Cerebellar nuclear complex (tissue), 1 donor: Measurements from ENCODE around the gene NANS.
"Not testable (repeated sequence)": the region's sequence is repeated elsewhere in the genome, so short reads cannot be mapped to it uniquely, and the experiment has no call there.

Source experiments
- DNase-seq, 2 experiments: peaks; one replicate each; lab custom pipeline; 2025; lab: John Stamatoyannopoulos, UW

The NANS gene

DNA sequence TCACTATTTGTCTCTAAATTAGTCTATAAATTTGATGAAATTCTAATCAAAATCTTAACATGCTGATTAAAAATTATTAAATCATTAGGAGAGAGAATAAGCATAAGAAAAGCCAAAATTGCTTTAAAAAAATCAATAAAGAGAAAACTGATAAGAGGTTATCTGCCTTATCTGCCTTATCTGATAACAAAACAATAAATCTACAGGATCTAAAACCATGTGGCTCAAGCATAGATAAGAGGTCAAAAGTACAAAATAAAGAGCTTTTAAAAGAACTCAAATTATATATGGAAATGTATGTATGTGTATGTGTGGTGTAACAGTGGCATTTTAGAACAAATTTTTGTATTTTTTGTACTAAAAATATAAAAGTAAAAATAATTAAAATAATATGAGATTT is 43.9 kb downstream of the NANS start:
- no peak for DNase-seq

DNA sequence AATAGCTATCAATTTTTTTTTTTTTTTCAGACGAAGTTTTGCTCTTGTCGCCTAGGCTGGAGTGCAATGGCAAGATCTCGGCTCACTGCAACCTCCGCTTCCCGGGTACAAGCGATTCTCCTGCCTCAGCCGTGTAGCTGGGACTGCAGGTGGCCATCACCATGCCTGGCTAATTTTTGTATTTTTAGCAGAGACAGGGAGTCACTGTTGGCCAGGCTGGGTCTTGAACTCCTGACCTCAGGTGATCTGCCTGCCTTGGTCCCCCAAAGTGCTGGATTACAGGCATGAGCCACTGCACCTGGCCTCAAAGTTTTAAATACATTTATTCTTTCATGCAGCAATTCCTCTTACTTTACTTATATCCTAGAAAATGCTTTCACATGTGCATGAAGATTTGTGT is 44.9 kb downstream of the NANS start:
- DNase-seq = no peak

DNA sequence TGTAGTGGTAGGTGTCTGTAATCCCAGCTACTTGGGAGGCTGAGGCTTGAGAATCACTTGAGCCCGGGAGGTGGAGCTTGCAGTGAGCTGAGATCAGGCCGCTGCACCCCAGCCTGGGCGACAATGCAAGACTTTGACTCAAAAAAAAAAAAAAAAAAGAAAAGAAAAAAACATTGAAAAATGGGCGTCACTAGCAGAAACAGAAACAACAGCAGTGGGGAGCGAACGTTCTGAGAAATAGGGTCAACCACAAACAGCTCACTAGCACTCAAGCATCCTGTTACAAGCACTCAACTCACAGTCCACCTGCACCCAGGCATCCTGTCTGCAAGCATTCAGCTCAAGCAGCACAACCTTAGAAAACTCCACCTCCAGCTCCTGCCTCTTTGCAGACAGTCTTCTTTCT is 45.3 kb downstream of the NANS start:
- no peak for DNase-seq

DNA sequence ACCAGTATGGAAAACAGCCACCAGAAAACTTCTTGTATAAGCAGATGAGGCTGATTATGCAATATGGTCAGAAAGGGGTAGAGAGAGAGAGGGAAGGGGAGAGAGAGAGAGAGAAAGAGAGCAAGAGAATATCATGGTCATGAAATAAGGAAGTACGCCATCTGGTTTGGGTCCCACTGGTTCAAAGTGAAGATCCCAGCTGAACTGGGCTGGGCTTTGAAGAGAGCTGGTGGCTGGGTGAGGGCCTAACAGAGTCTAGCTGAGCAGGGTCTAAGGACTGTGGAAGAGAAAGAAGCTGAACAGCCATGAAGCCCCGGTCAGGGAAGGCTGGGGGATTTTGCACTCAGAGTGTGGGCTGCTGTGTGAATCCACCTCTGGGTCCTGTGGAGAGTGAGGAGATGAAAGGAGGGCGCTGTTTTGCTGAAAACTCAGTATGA is 47.9 kb downstream of the NANS start:
- no peak for DNase-seq

DNA sequence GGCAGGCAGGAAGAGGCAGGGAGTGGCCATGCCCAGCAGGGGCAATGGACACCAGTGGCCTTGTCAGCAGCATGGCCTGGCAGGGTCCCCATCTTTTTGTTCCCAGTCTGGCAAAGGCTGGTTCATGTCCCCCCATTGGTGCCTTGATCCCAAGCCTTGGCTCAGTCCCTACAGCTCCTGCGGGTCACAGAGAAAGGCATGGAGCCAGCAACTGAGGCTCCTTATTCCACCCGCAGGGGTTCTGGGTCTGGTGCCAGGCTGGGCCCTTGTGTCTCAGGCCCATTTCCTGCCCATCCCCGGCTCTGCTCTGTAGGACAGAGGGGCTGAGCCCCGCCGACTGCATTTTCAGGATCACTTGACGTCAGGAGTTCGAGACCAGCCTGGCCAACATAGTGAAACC is 48.5 kb downstream of the NANS start:
- DNase-seq = no peak

DNA sequence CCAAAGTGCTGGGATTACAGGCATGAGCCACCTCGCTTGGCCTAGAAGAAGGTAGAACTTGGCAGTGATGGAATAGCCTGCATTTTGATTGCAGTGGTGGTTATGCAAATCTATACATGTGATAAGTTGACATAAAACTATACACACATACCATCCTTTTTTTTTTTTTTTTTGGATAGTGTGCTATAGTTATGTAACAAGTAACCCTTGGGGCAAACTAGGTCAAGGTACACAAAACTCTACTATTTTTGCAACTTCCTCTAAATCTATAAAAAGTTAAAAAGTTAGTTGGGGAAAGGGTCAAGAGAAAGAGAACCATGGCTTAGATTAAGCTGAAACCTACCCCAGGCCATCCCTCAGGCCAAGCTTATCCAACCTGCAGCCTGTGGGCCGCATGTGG is 51.4 kb downstream of the NANS start:
- DNase-seq = no peak

DNA sequence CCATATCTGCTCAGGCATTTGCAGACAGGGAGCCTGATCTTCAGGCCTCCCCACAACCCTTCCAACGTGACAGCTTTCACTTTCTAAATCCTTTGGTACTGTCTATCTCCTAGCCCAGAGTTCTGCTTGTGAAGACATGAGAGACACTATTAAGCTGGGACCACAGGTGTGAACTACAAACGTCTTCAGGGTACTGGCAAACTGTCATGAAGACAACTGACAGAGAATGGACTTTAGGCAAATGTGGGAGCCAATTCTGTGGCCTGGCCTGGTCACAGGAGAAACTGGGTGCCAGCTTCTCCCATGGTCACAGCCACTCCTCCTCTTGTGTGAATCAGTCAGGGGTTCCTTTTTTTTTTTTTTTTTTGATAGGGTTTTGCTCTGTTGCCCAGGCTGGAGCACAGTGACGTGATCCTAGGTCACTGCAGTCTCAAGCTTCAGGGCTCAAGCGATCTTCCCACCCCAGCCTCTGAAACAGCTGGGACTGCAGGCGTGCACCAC is 52.0 kb downstream of the NANS start:
- no peak for DNase-seq

DNA sequence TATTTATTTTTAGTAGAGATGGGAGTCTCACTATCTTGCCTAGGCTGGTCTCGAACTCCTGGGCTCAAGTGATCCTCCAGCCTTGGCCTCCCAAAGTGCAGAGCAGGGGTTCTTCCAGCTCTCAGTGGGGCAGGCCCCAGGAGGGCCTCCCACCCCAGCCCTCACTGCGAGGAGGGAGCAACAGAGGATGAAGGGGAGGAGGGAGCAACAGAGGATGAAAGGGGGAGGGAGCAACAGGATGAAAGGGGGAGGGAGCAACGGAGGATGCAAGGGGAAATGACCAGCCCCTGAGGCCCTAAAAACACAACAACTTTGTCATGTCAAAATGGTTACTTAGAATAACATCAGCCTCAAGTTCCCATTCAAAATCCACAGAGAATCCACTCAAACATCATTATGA is 52.5 kb downstream of the NANS start:
- no peak for DNase-seq

DNA sequence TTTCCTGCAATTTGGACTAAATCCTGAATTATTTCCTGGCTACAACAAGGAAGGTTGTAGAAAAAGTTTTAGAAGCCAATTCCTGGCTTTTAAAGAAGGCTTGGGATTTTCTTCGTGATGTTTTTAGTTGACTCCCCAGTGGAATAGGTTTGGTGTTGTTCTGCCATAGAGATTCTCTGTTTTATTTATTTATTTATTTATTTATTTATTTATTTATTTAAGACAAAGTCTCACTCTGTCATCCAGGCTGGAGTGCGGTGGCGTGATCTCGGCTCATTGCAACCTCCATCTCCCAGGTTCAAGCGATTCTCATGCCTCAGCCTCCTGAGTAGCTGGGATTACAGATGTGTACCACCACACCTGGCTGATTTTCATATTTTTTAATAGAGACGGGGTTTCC is 60.6 kb downstream of the NANS start:
- DNase-seq = not testable (repeated sequence)

DNA sequence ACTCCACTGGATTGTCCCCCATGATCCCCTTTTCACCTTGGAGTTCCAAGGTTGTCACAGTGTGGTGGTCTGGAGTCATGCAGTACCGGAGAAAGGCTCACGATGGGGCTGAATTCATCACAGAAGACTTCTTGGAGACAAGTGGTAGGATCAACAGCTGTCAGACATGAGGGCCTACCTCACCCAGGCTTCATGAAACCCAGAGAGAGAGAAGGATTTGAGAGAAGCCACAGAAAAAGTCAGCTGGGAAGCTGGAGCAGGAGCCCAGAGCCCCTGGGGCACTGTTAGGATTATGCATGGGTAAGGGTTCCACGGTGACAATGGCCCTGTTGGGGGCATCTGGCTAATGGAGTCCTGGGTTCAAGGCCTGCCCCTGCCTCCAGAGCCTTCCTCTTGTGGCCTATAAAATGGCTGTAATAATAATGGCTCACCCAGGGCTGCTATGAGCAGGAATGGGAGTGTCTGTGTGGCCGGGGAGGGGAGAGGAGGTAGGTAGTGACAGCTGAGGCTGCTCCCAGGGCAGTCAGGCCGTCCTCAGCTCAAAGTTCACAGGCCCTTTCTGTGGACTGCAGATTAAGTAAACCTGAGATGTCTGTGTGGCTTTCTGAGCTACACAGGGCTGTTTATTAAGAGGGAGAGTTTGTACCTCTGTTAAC is 61.6 kb downstream of the NANS start:
- DNase-seq = no peak

DNA sequence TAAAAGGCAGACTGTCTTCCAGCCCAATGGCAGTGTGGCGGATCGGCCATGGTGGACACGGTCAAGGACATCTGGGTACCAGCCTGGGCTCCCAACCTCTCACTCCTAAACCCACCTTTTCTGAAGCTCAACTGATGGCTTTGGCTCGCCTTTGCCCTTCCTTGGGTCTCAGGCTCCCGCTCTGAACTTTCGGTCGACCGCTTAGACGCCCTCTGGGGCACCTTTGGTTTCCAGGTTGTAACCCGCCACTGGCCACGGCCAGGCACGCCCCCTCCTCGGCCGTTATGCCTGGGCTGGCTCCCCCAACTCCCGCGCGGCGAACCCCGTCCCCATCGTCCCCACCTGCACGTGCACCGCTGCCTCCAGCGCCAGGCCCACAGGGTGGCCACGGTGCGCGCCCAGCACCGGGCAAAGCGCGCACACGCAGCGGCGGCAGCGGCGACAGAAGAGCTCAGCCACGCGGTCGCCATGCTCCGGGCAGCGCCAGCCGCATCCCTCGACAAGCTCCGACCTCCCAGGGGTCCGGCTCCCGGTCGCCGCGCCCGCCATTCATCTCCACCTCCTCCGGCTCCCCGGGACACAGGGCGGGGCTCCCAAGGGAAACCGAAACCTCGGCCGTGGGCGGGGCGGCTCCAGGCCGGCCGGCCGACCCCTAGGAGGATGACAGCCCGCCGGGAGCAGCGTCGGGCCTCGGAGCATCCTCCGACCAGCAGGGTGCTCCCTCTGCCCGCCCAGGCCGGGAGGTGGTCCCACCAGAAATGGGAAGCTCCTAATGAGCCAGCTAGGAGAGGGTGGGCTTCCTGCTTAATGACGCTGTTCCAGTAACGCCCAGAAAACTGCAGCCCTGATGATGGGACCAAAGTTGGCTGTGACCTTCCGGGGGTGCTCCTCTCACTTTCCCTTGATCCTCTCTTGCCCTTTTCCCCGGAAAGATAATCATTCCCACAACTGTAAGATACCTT is 62.4 kb downstream of the NANS start, which contains the start of gene TRIM14:
Gene TRIM14, minus strand, starts transcription at position 583 of the 962 bp plus-strand sequence. Its CDS starts 34 bp downstream, at position 549.
- DNase-seq = no peak

DNA sequence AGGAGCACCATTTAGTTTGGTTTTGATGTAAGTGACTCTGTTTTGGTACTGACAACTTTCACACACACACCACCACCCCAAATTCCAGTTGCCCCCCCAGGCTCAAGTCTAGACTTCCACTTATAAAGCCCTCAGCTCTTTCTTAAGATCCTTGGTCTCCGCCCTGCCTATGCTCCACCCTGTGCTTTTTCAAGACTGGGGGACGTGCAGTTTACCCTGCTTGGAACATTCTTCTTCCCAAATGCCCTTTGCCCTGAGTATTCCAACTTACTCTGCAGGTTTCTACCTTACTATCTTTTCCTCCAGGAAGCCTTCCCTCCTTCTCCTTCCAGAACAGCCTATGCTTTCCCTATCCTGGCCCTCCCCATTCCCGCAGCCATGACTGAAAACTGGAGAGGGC is 63.9 kb downstream of the NANS start:
- DNase-seq = no peak

DNA sequence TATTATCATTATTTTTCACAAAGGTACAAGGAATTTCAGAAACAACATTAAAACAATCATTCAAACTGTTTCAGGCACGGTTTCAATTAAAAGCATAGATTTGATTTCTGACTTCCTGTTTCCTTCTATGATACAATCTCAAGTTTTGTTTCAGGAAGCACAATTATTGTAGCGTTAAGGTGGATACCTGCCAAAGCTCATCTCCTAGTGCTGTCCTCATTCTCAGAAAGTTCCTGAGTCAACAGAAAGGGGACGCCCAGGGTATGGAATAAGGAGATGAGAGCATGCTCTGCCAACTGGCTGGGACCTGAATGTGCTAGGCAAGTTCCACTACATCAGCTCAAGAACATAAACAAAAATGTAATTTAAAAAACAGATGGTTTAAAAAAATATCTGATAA is 64.5 kb downstream of the NANS start:
- no peak for DNase-seq

DNA sequence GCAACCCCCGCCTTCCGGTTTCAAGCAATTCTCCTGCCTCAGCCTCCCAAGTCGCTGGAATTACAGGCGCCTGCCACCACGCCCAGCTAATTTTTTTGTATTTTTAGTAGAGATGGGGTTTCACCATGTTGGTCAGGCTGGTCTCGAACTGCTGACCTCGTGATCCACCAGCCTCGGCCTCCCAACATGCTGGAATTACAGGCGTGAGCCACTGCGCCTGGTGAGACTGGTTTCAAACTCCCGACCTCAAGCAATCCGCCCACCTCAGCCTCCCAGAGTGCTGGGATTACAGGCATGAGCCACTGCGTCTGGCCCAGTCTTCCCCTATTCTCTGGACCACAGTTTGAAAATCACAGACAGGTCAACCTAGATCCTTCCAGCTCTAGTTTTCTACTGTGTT is 67.6 kb downstream of the NANS start:
- not testable (repeated sequence) for DNase-seq

DNA sequence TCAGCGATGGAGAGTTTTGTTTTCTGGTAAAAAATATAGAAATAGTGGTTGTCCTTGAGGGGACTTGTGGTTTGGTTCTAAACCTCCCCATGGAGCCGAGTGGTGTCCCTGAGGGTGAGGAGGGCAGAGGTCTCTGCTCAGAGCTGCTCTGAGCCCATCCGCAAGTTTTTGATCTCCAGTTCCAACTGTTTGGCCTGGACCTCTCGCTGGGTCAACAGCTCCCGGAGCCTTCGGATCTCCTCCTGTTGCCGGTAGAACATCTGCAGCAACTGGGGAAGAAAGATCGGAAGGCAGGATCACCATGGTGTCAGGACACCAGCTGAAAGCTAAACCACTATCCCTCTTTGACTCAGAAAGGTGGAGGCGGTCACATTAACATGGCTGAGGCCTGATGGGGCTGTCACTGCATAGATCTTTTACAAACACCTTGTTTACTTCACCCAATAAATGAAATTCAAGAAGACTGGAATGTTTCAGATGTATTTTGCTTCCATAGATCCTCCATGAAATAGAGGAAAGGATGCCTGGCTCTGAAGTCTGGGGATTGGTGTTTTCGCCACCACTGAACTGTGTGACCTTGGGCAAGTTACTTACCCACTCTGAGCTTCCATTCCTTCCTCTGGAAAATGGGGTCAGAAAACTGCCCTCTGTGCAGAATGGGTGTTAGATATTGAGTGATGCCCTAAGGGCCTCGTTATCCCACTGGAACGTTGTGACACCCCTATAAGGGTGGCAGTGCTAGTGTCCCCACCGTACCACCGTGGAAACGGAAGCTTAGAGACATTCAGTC is 68.3 kb downstream of the NANS start:
- no peak for DNase-seq

DNA sequence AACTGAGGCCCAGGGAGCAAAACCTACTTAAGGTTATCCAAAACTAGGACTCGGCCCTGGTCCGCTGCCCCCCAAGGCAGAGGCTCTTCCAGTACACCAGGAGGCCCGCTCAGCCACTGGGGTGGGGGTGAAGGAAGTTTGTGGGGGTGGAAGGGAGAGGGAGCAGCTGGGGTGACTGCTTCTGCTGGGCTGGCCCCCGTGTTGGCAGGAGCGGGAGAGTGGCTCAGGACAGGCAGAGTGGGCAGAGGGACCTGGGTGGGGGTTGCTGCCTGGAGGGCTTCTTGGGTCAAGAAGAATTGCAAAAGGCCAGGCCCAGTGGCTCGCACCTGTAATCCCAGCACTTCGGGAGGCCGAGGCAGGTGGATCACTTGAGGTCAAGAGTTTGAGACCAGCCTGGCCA is 70.7 kb downstream of the NANS start:
- no peak for DNase-seq

DNA sequence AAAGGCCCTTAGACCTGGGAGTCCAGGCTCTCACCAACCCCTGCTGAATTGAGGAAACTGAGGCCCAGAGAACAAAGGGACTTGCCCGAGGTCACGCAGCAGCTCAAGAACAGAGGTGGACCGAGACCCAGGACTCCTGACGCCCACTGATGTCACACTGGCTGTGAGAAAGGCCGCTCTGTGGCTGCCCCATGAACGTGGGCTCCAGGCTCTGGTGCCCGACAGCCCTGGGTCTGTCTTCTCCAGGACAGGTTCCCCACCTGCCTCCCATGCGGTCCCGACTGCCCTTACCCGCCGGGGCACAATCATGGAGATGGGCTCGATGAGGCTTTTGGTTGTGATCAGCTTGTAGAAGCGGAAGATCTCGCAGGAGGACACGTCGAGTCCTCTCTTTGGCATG is 71.8 kb downstream of the NANS start:
- no peak for DNase-seq

DNA sequence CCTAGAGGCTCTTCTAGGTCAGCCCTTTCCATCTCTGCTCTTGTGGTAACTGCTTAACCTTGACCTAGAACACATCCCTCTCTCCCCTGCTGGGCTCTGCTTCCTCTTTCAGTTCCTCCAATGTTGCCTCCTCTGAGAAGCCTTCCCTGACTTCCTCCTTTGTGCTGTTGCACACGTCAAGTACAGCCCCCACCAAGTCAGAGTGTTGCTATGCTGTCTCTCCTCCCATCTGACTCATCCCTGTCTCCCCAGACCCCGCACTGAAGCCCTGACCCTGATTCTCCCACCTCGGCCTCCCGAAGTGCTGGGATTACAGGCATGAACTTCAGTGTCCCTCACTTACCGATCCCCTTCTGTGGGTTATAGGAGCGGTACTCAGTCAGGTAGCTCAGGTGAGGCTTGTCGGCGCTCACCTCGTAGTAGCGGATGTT is 72.9 kb downstream of the NANS start:
- DNase-seq = no peak

DNA sequence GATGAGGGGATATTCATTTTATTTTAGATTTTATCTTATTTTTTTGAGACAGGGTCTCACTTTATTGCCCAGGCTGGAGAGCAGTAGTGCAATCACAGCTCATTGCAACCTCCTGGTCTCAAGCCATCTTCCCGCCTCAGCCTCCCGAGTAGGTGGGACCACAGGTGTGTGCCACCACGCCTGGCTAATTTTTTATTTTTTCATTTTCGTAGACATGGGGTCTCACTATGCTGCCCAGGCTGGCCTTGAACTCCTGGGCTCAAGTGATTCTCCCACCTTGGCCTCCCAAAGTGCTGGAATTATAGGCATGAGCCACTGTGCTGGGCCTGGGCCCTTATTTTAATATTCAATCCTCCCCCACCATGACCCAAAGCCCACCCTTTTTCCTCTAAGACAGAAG is 73.5 kb downstream of the NANS start:
- not testable (repeated sequence) for DNase-seq

DNA sequence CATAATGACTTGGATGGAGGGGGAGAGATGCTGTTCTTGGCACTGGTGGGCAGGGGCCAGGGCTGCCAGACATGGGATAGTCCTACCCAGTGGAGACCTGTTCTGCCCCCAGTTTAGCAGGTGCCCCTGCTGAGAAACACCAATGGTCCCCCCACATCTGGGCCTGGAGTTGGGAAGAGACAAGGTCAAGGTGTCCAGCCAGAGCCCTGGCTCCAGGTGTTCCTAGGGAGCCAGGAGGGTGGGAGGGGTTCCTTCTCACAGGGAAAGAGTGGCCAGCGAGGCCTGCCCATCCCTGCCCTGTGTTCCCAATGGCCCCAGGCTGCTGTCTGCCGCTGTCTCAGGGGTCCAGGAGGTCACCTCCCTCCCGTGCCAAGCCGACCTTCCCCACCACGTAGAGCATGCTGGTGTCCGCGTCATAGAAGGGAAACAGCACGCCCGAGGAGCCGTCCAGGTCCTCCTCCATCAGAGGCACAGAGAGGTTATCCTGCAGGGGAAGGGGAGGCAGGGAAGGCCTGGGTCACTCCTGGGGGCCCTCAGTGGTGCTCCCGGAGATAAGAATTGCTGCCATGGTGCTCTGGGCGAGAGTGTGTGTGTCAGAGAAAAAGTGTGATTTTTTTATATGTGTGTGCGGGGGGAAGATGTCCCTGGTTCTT is 74.2 kb downstream of the NANS start:
- DNase-seq = no peak

DNA sequence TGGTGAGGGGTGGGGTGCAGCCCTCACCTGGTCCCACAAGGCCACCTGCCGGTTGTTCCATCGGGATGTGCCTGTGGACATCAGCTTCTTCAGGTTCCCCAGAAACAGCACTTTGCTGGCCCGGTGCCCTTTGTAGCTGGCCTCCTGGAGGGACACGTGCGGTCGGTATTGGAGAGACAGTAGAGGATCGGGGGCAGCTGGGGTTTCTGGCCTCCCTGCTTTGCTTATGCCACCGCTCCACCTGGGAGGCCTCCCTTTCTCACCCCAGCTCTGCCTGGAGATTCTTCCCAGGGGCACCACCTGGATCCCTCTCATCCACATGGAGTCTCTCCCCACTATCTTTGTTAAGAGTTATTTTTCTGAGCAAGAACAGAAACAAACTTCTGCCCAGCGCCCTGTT is 75.6 kb downstream of the NANS start:
- DNase-seq = no peak
